NB4 (cell line): Measurements from ENCODE around the gene ADORA1.

Source experiments
- MYC ChIP-seq: IDR thresholded peaks from 2 replicates; pipeline ENCODE4 v1.6.1; 2011; ENCODE audit warnings: low read depth, low read length
- POLR2A ChIP-seq: IDR thresholded peaks from 2 replicates; pipeline ENCODE4 v1.6.1; 2011; ENCODE audit warnings: mild to moderate bottlenecking; ENCODE audit not compliant: insufficient read length; ENCODE audit errors: extremely low read depth
- TF ChIP-seq, protein P1 (sequence below): IDR thresholded peaks from one replicate; pipeline ENCODE4 v1.5.1; 2012; ENCODE audit warnings: low read depth, low read length
- TF ChIP-seq, protein P2 (sequence below): IDR thresholded peaks from 2 replicates; pipeline ENCODE4 v1.6.1; 2011; ENCODE audit warnings: low read depth, low read length

DNA sequence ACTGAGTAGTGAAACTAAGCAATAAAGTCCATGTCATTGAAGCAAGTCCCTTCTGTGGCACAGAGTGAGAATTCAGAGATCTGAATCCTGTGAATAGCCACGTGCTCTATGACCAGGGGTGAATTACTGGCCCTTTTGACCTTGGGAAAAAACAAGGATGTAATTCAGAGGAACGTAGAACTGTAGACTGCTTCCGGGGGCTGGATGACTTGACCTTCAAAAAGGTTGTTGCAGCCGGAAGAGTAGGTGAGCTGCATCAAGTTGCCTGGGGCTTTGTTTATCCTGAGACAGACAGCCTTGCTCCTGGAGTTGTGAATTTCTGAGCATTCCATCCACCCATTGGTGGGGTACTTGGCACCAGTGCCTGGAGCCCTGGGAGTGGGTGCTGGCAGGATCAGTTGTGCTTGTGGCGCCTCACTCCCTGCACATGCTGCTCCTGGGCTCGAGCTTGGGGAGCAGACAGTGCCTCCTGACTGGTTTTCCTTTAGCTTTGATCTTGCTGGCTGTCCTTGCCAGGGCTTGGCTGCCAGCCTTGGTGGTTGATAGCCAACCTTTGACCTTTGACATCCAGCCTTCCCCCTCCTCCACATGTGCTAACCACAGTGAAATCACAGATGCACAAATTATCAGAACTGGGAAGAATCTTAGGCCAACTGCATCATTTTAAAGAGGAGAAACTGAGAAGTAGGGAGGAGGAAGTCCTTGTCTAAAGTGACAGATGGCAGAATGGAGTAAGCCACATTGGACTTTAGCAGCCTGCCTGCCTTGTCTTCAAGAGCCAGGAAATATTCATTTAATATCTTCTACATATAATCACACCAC, 25.5 kb upstream of the ADORA1 start:
- TF ChIP-seq, protein P1, sequence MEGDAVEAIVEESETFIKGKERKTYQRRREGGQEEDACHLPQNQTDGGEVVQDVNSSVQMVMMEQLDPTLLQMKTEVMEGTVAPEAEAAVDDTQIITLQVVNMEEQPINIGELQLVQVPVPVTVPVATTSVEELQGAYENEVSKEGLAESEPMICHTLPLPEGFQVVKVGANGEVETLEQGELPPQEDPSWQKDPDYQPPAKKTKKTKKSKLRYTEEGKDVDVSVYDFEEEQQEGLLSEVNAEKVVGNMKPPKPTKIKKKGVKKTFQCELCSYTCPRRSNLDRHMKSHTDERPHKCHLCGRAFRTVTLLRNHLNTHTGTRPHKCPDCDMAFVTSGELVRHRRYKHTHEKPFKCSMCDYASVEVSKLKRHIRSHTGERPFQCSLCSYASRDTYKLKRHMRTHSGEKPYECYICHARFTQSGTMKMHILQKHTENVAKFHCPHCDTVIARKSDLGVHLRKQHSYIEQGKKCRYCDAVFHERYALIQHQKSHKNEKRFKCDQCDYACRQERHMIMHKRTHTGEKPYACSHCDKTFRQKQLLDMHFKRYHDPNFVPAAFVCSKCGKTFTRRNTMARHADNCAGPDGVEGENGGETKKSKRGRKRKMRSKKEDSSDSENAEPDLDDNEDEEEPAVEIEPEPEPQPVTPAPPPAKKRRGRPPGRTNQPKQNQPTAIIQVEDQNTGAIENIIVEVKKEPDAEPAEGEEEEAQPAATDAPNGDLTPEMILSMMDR = no peak
- TF ChIP-seq MYC = no peak
- no peak for TF ChIP-seq POLR2A
- TF ChIP-seq, protein P2, sequence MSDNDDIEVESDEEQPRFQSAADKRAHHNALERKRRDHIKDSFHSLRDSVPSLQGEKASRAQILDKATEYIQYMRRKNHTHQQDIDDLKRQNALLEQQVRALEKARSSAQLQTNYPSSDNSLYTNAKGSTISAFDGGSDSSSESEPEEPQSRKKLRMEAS = no peak
